A549 treated with AZD9567 at 1 μM for 4 hours (cell line): ENCODE results near the gene ELP6. TPM values are rescaled to one million over a fixed set of nuclear protein-coding genes. Genes with fewer than 3 reads are reported as not detected.

ENCODE experiments used
- total RNA-seq: library from RNA; stranded (reverse); fragments of 200-300 nt; extraction: Qiagen RNA extraction; gene quantifications from 5 replicates; pipeline ENCODE4 v1.2.3, GENCODE V29; 2022; ENCODE audit not compliant: insufficient read depth

ELP6 gene
- 25.9 to 35.1 TPM (median 26.7 TPM) in 5 replicates for total RNA-seq

GRCh38 chr3:47513125-47513929, at the start of gene ELP6:
Gene ELP6 (minus strand): TSS chr3:47513712. CDS start chr3:47513590, 122 bp downstream.

GRCh38 chr3:47475570-47476329, 37.8 kb downstream of the ELP6 start, which contains the start of gene SCAP:
Gene SCAP (minus strand): TSS chr3:47475941. CDS start chr3:47442993, 32,948 bp downstream.

Other genes starting within 250 kb of the ELP6 start
- 20.1 to 28.1 TPM (median 21.4 TPM) in 5 replicates for gene KIF9, start 230.9 kb downstream of the ELP6 start, total RNA-seq
- gene KLHL18, start 230.8 kb downstream of the ELP6 start, total RNA-seq: 8.6 to 21.4 TPM (median 19.4 TPM) in 5 replicates
- 17.9 to 25.2 TPM (median 24.4 TPM) in 5 replicates for gene PTPN23, start 132.7 kb downstream of the ELP6 start, total RNA-seq
- gene SCAP, start 37.8 kb downstream of the ELP6 start, total RNA-seq: 21.5 to 30.7 TPM (median 29.6 TPM) in 5 replicates
- 0.70 to 1.5 TPM (median 1.1 TPM) in 4 of 5 replicates, not detected in the other for gene CSPG5, start 65.2 kb upstream of the ELP6 start, total RNA-seq